ENCODE results near the gene ZNF385C.

ZNF385C gene

GRCh38 chr17:42109086-42109485 is 10.8 kb upstream of the ZNF385C start:
- in situ Hi-C loops (cut with MboI; ENCODE audit: low sequenced_read_pairs), result no loop called here

GRCh38 chr17:42107597-42108576 is 9.6 kb upstream of the ZNF385C start:
- in situ Hi-C loops (cut with MboI; ENCODE audit: low sequenced_read_pairs), result no loop called here

- in situ Hi-C loops (cut with MboI; ENCODE audit: low sequenced_read_pairs), result no loop called here
Measured at GRCh38 chr17:42107124-42107523, 8.9 kb upstream of the ZNF385C start.

- in situ Hi-C loops (cut with MboI; ENCODE audit: low sequenced_read_pairs), result no loop called here
Measured at GRCh38 chr17:42106009-42106408, 7.7 kb upstream of the ZNF385C start.

- in situ Hi-C loops (cut with MboI; ENCODE audit: low sequenced_read_pairs), result no loop called here
Measured at GRCh38 chr17:42104264-42104663, 6.0 kb upstream of the ZNF385C start.

- in situ Hi-C loops (cut with MboI; ENCODE audit: low sequenced_read_pairs), result no loop called here
Measured at GRCh38 chr17:42103221-42103954, 5.1 kb upstream of the ZNF385C start.

- in situ Hi-C loops (cut with MboI; ENCODE audit: low sequenced_read_pairs), result no loop called here
Measured at GRCh38 chr17:42101513-42102292, 3.4 kb upstream of the ZNF385C start.

GRCh38 chr17:42098730-42099399 is 592 bp upstream of the ZNF385C start:
- in situ Hi-C loops (cut with MboI; ENCODE audit: low sequenced_read_pairs), result no loop called here

- in situ Hi-C loops (cut with MboI; ENCODE audit: low sequenced_read_pairs), result no loop called here
Measured at GRCh38 chr17:42096360-42097111, 1.7 kb downstream of the ZNF385C start.

- in situ Hi-C loops (cut with MboI; ENCODE audit: low sequenced_read_pairs), result no loop called here
Measured at GRCh38 chr17:42094375-42095069, 3.8 kb downstream of the ZNF385C start.

GRCh38 chr17:42092939-42093338 is 5.3 kb downstream of the ZNF385C start:
- in situ Hi-C loops (cut with MboI; ENCODE audit: low sequenced_read_pairs), result no loop called here

GRCh38 chr17:42090964-42091790 is 7.1 kb downstream of the ZNF385C start:
- in situ Hi-C loops (cut with MboI; ENCODE audit: low sequenced_read_pairs), result no loop called here

- in situ Hi-C loops (cut with MboI; ENCODE audit: low sequenced_read_pairs), result no loop called here
Measured at GRCh38 chr17:42088736-42089135, 9.5 kb downstream of the ZNF385C start.

- in situ Hi-C loops (cut with MboI; ENCODE audit: low sequenced_read_pairs), result no loop called here
Measured at GRCh38 chr17:42087736-42088705, 10.3 kb downstream of the ZNF385C start.

GRCh38 chr17:42087042-42087701 is 11.1 kb downstream of the ZNF385C start:
- in situ Hi-C loops (cut with MboI; ENCODE audit: low sequenced_read_pairs), result no loop called here

GRCh38 chr17:42081516-42082129 is 16.6 kb downstream of the ZNF385C start:
- in situ Hi-C loops (cut with MboI; ENCODE audit: low sequenced_read_pairs), result no loop called here

Measured in hTERT RPE-1 (cell line).